Measurements from ENCODE around the gene PES1. TPM values are rescaled to one million over a fixed set of nuclear protein-coding genes. Genes with fewer than 3 reads are reported as not detected.
A peak's percentile ranks its signal among the peaks of the same experiment; 100 is the strongest.

PES1 gene
- total and polyA plus RNA-seq, 2 donors (not counting 1 experiment from before 2014, with no cell fraction given), result 51.2 to 61.3 TPM

DNA sequence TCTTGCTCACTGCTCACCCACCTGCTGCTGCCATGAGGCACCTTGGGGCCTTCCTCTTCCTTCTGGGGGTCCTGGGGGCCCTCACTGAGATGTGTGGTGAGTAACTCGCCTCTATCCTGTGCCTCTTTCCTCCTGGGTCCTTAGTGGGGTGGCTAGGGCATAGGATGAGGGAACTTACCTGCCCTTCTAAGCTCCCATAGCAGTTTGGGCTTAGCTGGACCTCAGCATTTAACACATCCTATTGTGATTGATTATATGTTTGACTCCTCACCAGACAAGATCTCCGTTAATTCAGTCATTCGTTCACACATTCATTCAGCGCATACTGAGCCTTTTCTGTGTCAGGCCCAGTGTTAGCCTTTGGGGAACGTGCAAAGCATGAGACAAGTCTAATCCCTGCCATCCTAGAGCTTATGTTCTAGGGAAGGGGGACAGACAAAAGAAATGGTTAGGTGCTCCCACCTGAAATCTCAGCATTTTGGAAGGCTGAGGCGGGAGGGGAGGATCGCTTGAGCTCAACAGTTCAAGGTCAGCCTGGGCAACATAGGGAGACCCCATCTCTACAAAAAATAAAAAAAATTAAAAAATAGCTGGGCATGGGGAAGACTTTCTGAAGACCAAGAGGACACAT lies 15.7 kb upstream of the PES1 start:
- DNase-seq (ENCODE audit: low read depth in 2 of 2), result no peak
- H2AFZ ChIP-seq (ENCODE audit: low read length), result peak overlapping the region; percentile 94
- peak overlapping the region; percentile 37 to 68 (median 49) for H3K4me3 ChIP-seq (replicated peaks in 1 of 4; ENCODE audit: control extremely low read depth in 1 of 4, insufficient read depth in 1 of 4, low read depth in 3 of 4, low read length in 4 of 4)
- no peaks in the 10 kb centered on the region for H3K27me3 ChIP-seq (ENCODE audit: control insufficient read depth, insufficient read depth, low read length)
- no peaks in the 10 kb centered on the region for H3K36me3 ChIP-seq (ENCODE audit: control insufficient read depth, insufficient read depth, low read length)
- H3K9me3 ChIP-seq (ENCODE audit: control insufficient read depth, insufficient read depth, low read depth, low read length), result no peaks in the 10 kb centered on the region
- H3K27ac ChIP-seq (ENCODE audit: insufficient read depth, low read length), result peak overlapping the region; percentile 76
- H3K4me1 ChIP-seq (ENCODE audit: control insufficient read depth, extremely low read depth, insufficient read depth, low read length), result peaks cover 29% of the 10 kb centered on the region
- H3K79me2 ChIP-seq (ENCODE audit: control insufficient read depth, insufficient read depth, low read length), result no peaks in the 10 kb centered on the region
- TF ChIP-seq, protein P1, sequence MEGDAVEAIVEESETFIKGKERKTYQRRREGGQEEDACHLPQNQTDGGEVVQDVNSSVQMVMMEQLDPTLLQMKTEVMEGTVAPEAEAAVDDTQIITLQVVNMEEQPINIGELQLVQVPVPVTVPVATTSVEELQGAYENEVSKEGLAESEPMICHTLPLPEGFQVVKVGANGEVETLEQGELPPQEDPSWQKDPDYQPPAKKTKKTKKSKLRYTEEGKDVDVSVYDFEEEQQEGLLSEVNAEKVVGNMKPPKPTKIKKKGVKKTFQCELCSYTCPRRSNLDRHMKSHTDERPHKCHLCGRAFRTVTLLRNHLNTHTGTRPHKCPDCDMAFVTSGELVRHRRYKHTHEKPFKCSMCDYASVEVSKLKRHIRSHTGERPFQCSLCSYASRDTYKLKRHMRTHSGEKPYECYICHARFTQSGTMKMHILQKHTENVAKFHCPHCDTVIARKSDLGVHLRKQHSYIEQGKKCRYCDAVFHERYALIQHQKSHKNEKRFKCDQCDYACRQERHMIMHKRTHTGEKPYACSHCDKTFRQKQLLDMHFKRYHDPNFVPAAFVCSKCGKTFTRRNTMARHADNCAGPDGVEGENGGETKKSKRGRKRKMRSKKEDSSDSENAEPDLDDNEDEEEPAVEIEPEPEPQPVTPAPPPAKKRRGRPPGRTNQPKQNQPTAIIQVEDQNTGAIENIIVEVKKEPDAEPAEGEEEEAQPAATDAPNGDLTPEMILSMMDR (conservative IDR thresholded peaks at IDR 0.05 in 1 of 2, IDR thresholded peaks at IDR 0.05 in 1 of 2; ENCODE audit: low read depth in 1 of 2, low read length in 2 of 2), result no peak
- no peak for TF ChIP-seq EZH2 (IDR thresholded peaks at IDR 0.05; ENCODE audit: low read length, missing control alignments)
- H3K9ac ChIP-seq (ENCODE audit: insufficient read depth, low read length), result no peak overlapping the region
- peak overlapping the region; percentile 92 for H3K4me2 ChIP-seq (ENCODE audit: extremely low read depth, insufficient read depth, low read length)
- no peaks in the 10 kb centered on the region for H4K20me1 ChIP-seq (ENCODE audit: control insufficient read depth, extremely low read depth, insufficient read depth, low read length)

DNA sequence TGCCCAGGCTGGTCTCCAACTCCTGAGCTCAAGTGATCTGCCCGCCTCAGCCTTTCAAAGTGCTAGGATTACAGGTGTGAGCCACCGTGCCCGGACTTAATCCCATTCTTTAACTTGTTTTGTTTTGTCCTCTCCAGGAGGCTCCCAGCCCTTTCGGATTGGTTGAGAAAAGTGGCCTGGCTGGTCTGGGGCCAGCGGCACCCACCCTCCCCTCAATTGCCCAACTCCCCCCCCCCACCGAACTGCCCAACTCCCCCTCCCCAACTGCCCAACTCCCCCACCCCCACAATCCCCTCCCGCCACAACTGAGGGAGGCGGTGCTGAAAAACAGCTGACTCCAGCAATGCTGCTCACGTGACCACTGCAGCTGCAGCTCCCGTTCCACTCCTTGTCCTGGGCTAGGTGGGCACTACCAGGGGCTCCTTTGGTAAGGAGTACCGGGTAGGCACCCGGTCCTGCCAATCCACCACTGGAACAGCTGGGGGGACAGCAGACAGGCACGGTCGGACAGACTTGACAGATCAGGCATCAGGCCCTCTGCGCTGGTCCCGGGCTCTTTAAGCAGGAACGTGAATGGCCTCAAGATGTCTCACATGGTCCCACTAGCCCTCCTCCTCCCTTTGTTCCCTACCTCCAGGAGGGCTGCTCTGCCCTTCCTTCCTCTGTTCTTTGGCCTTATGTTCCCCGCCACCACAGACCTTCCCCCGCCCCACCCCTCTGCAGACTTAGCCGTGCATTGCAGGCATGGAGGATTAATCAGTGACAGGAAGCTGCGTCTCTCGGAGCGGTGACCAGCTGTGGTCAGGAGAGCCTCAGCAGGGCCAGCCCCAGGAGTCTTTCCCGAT lies 15.0 kb upstream of the PES1 start, which contains the start of gene TCN2:
TCN2 (plus strand) TSS at position 720 of the 845 bp plus-strand sequence. CDS start 158 bp downstream, outside the sequence.
- no peaks in the 10 kb centered on the region for H3K36me3 ChIP-seq (ENCODE audit: control insufficient read depth, insufficient read depth, low read length)
- H3K79me2 ChIP-seq (ENCODE audit: control insufficient read depth, insufficient read depth, low read length), result no peaks in the 10 kb centered on the region
- no peaks in the 10 kb centered on the region for H3K9me3 ChIP-seq (ENCODE audit: control insufficient read depth, insufficient read depth, low read depth, low read length)
- H2AFZ ChIP-seq (ENCODE audit: low read length), result peak within 1 kb of the TSS; percentile 94
- H3K4me2 ChIP-seq (ENCODE audit: extremely low read depth, insufficient read depth, low read length), result peak within 1 kb of the TSS; percentile 92
- H4K20me1 ChIP-seq (ENCODE audit: control insufficient read depth, extremely low read depth, insufficient read depth, low read length), result no peaks in the 10 kb centered on the region
- peak within 1 kb of the TSS; percentile 55 for H3K9ac ChIP-seq (ENCODE audit: insufficient read depth, low read length)
- peaks cover 29% of the 10 kb centered on the region for H3K4me1 ChIP-seq (ENCODE audit: control insufficient read depth, extremely low read depth, insufficient read depth, low read length)
- peak; percentile 83 to 85 for DNase-seq (ENCODE audit: low read depth in 2 of 2)
- peak within 1 kb of the TSS; percentile 45 to 68 (median 54) for H3K4me3 ChIP-seq (replicated peaks in 1 of 4; ENCODE audit: control extremely low read depth in 1 of 4, insufficient read depth in 1 of 4, low read depth in 3 of 4, low read length in 4 of 4)
- no peaks in the 10 kb centered on the region for H3K27me3 ChIP-seq (ENCODE audit: control insufficient read depth, insufficient read depth, low read length)
- peak within 1 kb of the TSS; percentile 76 for H3K27ac ChIP-seq (ENCODE audit: insufficient read depth, low read length)
- no peak for TF ChIP-seq EZH2 (IDR thresholded peaks at IDR 0.05; ENCODE audit: low read length, missing control alignments)
- TF ChIP-seq, protein P1 (conservative IDR thresholded peaks at IDR 0.05 in 1 of 2, IDR thresholded peaks at IDR 0.05 in 1 of 2; ENCODE audit: low read depth in 1 of 2, low read length in 2 of 2), result no peak

DNA sequence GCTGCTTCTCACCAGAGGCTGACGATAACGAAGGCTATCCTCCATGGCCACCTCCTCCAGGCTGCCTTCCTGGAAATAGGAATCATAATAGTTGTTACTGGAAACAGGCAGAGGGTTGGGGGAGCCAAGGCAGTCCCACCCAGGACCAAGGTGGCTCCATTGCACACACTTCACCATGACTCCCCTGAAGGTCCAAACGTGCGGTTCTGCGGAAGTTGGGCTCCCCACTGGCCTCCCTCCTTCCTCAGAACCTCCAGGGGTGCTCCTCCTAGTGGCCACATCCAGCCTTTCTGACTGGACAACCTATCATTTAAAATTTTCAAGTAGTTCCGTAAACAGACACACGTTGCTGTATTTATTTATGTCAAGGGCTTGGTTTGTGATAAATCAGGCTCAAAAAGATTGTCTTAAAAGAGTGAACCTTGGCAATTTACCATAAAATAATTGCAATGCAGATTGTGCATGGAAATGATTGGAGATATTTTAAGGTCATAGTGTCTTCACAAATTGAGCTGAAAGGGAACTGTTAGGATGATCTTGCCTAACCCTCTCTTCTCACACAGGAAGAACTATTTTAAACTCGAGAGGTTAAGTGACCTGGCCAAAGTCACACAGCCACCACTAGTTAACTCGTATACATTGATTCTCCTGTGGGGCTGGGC lies 13.9 kb upstream of the PES1 start:
- H3K79me2 ChIP-seq (ENCODE audit: control insufficient read depth, insufficient read depth, low read length), result no peaks in the 10 kb centered on the region
- H3K27me3 ChIP-seq (ENCODE audit: control insufficient read depth, insufficient read depth, low read length), result no peaks in the 10 kb centered on the region
- TF ChIP-seq, protein P1 (conservative IDR thresholded peaks at IDR 0.05 in 1 of 2, IDR thresholded peaks at IDR 0.05 in 1 of 2; ENCODE audit: low read depth in 1 of 2, low read length in 2 of 2), result peak; percentile 58 to 73
- no peak for TF ChIP-seq EZH2 (IDR thresholded peaks at IDR 0.05; ENCODE audit: low read length, missing control alignments)
- peak; percentile 29 to 57 for DNase-seq (ENCODE audit: low read depth in 2 of 2)
- H3K27ac ChIP-seq (ENCODE audit: insufficient read depth, low read length), result no peak overlapping the region
- peak overlapping the region; percentile 46 for H3K4me2 ChIP-seq (ENCODE audit: extremely low read depth, insufficient read depth, low read length)
- no peaks in the 10 kb centered on the region for H3K9me3 ChIP-seq (ENCODE audit: control insufficient read depth, insufficient read depth, low read depth, low read length)
- no peak overlapping the region for H3K9ac ChIP-seq (ENCODE audit: insufficient read depth, low read length)
- no peaks in the 10 kb centered on the region for H4K20me1 ChIP-seq (ENCODE audit: control insufficient read depth, extremely low read depth, insufficient read depth, low read length)
- H3K36me3 ChIP-seq (ENCODE audit: control insufficient read depth, insufficient read depth, low read length), result no peaks in the 10 kb centered on the region
- peak overlapping the region; percentile 52 for H2AFZ ChIP-seq (ENCODE audit: low read length)
- H3K4me1 ChIP-seq (ENCODE audit: control insufficient read depth, extremely low read depth, insufficient read depth, low read length), result peaks cover 29% of the 10 kb centered on the region
- H3K4me3 ChIP-seq (replicated peaks in 1 of 4; ENCODE audit: control extremely low read depth in 1 of 4, insufficient read depth in 1 of 4, low read depth in 3 of 4, low read length in 4 of 4), result peak overlapping the region in 2 of 4 experiments; percentile 56 to 68

All from fibroblast of lung (primary cell).